Measurements from ENCODE around the gene TGFBI.

Gene TGFBI

GRCh38 chr5:136066661-136067271 lies 38.0 kb downstream of the TGFBI start:
- no peak for DNase-seq

- no peak for DNase-seq
These were observed 38.6 kb downstream of the TGFBI start for GRCh38 chr5:136067422-136067821.

GRCh38 chr5:136070486-136071285 lies 41.9 kb downstream of the TGFBI start:
- peak; percentile 72 for DNase-seq

- no peak for DNase-seq
These were observed 45.1 kb downstream of the TGFBI start for GRCh38 chr5:136073714-136074529.

- DNase-seq: no peak
These were observed 46.7 kb downstream of the TGFBI start for GRCh38 chr5:136075466-136075891.

- no peak for DNase-seq
These were observed 47.3 kb downstream of the TGFBI start for GRCh38 chr5:136076067-136076466.

- DNase-seq: no peak
These were observed 48.2 kb downstream of the TGFBI start for GRCh38 chr5:136076881-136077445.

- no peak for DNase-seq
These were observed 50.6 kb downstream of the TGFBI start for GRCh38 chr5:136079195-136079985.

GRCh38 chr5:136080113-136080482 lies 51.3 kb downstream of the TGFBI start:
- DNase-seq: no peak

- DNase-seq: peak; percentile 88
These were observed 51.9 kb downstream of the TGFBI start for GRCh38 chr5:136080483-136081216.

GRCh38 chr5:136081217-136081591 lies 52.4 kb downstream of the TGFBI start:
- DNase-seq: no peak

GRCh38 chr5:136082390-136083193 lies 53.8 kb downstream of the TGFBI start:
- peak; percentile 86 for DNase-seq

GRCh38 chr5:136084698-136085097 lies 55.9 kb downstream of the TGFBI start:
- DNase-seq: no peak

- peak; percentile 33 for DNase-seq
These were observed 58.2 kb downstream of the TGFBI start for GRCh38 chr5:136086783-136087566.

- no peak for DNase-seq
These were observed 59.4 kb downstream of the TGFBI start for GRCh38 chr5:136087961-136088871.

GRCh38 chr5:136089791-136090190 lies 61.0 kb downstream of the TGFBI start:
- no peak for DNase-seq

- DNase-seq: no peak
These were observed 61.5 kb downstream of the TGFBI start for GRCh38 chr5:136090319-136090718.

- DNase-seq: no peak
These were observed 65.6 kb downstream of the TGFBI start for GRCh38 chr5:136094189-136094912.
